Measurements from ENCODE around the gene AATK. TPM values are rescaled to one million over a fixed set of nuclear protein-coding genes. Genes with fewer than 3 reads are reported as not detected.

AATK gene
- total and polyA plus RNA-seq, 2 experiments from 2014 or later: 0.25 to 1.6 TPM

DNA sequence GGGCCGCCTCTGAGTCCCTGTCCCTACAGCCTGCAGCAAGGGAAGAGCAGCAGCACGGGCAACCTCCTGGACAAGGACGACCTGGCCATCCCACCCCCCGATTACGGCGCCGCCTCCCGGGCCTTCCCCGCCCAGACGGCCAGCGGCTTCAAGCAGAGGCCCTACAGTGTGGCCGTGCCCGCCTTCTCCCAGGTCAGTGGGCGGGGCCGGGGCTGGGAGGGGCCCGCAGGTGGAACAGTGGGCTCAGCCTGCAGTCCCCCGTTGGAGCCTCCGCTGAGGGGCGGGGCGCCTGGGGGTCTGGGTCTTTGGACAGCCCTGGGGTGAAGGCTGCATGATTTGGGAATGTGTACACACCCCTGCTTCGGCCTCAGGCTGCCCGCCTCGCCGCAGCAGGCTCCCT, 59.3 kb downstream of the AATK start:
- TF ChIP-seq EZH2 (IDR thresholded peaks at IDR 0.05; ENCODE audit: insufficient read depth, poor library complexity, severe bottlenecking) (no peak), EZH2phosphoT487 (IDR thresholded peaks at IDR 0.05; ENCODE audit: insufficient read depth, low read depth) (no peak)
- Histone ChIP-seq H3K79me2 (ENCODE audit: insufficient read depth) (no peaks in the 10 kb centered on the region), H2AFZ (no peak overlapping the region), H4K20me1 (ENCODE audit: insufficient read depth) (no peaks in the 10 kb centered on the region), H3F3A (ENCODE audit: insufficient read depth) (no peaks in the 10 kb centered on the region), H3K27me3 (replicated peaks; ENCODE audit: insufficient read depth) (no peaks in the 10 kb centered on the region), H3K4me2 (ENCODE audit: unreplicated experiment) (no peak overlapping the region), H3K4me1 (ENCODE audit: insufficient read depth) (no peaks in the 10 kb centered on the region), H3K9ac (no peak overlapping the region), H3K9me3 (ENCODE audit: low read depth) (no peaks in the 10 kb centered on the region), H3K36me3 (ENCODE audit: low read depth) (no peaks in the 10 kb centered on the region), H3K27ac (no peak overlapping the region), H3K9me2 (ENCODE audit: insufficient read depth) (no peaks in the 10 kb centered on the region), H3K4me3 (no peak overlapping the region)
- in situ Hi-C loops (cut with MboI): no loop called here
- no peak for DNase-seq
- WGBS, 2 experiments (ENCODE audit: low coverage in 1 of 2, low lambda C conversion rate in 2 of 2, missing lambda C conversion rate in 2 of 2): 92 to 97% methylated on average over 6 to 24 of the region's 24 CpGs

GRCh38 chr17:81103379-81103778, 62.6 kb downstream of the AATK start:
- H3K27ac ChIP-seq: no peak overlapping the region
- H3K4me1 ChIP-seq (ENCODE audit: insufficient read depth): peaks cover 2% of the 10 kb centered on the region
- no peaks in the 10 kb centered on the region for H3K27me3 ChIP-seq (replicated peaks; ENCODE audit: insufficient read depth)
- in situ Hi-C loops (cut with MboI): no loop called here
- no peak overlapping the region for H3K4me2 ChIP-seq (ENCODE audit: unreplicated experiment)
- H3K79me2 ChIP-seq (ENCODE audit: insufficient read depth): no peaks in the 10 kb centered on the region
- no peaks in the 10 kb centered on the region for H3K36me3 ChIP-seq (ENCODE audit: low read depth)
- DNase-seq: no peak
- no peaks in the 10 kb centered on the region for H3K9me3 ChIP-seq (ENCODE audit: low read depth)
- 82 to 86% methylated on average over 13 to 20 of the region's 20 CpGs for WGBS, 2 experiments (ENCODE audit: low coverage in 1 of 2, low lambda C conversion rate in 2 of 2, missing lambda C conversion rate in 2 of 2)
- H4K20me1 ChIP-seq (ENCODE audit: insufficient read depth): no peaks in the 10 kb centered on the region
- no peak overlapping the region for H3K9ac ChIP-seq
- H2AFZ ChIP-seq: no peak overlapping the region
- H3K4me3 ChIP-seq: no peak overlapping the region
- TF ChIP-seq EZH2 (IDR thresholded peaks at IDR 0.05; ENCODE audit: insufficient read depth, poor library complexity, severe bottlenecking): no peak
- no peak for TF ChIP-seq EZH2phosphoT487 (IDR thresholded peaks at IDR 0.05; ENCODE audit: insufficient read depth, low read depth)
- H3K9me2 ChIP-seq (ENCODE audit: insufficient read depth): no peaks in the 10 kb centered on the region
- no peaks in the 10 kb centered on the region for H3F3A ChIP-seq (ENCODE audit: insufficient read depth)

DNA sequence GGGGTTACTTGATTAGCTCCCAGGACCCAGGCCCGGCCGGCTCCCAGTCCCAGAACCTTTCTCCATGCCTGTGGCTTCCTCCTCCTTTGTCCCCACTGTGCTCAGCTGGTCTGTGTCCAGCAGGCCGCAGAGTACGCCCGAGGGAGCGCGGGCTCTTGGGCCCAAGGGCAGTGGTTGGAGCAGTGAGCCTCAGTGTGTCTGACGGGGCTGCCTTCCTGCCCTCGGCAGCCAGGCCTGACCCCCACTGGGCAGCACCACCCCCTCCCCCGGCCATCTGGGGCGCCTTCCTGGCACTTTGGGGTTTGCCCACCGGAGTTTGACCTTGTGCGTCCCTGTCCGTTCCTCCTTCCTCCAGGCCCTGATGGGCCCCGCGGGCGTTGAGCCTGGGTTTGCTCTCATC, 63.2 kb downstream of the AATK start:
- in situ Hi-C loops (cut with MboI): no loop called here
- no peaks in the 10 kb centered on the region for H3K9me2 ChIP-seq (ENCODE audit: insufficient read depth)
- no peaks in the 10 kb centered on the region for H3F3A ChIP-seq (ENCODE audit: insufficient read depth)
- H3K9me3 ChIP-seq (ENCODE audit: low read depth): no peaks in the 10 kb centered on the region
- no peak overlapping the region for H3K27ac ChIP-seq
- H4K20me1 ChIP-seq (ENCODE audit: insufficient read depth): no peaks in the 10 kb centered on the region
- no peak overlapping the region for H3K9ac ChIP-seq
- no peak overlapping the region for H3K4me3 ChIP-seq
- H3K4me2 ChIP-seq (ENCODE audit: unreplicated experiment): no peak overlapping the region
- no peaks in the 10 kb centered on the region for H3K36me3 ChIP-seq (ENCODE audit: low read depth)
- WGBS, 2 experiments (ENCODE audit: low coverage in 1 of 2, low lambda C conversion rate in 2 of 2, missing lambda C conversion rate in 2 of 2): 94 to 99% methylated on average over 13 to 17 of the region's 17 CpGs
- no peak for TF ChIP-seq EZH2phosphoT487 (IDR thresholded peaks at IDR 0.05; ENCODE audit: insufficient read depth, low read depth)
- DNase-seq: no peak
- peaks cover 7% of the 10 kb centered on the region for H3K4me1 ChIP-seq (ENCODE audit: insufficient read depth)
- H3K79me2 ChIP-seq (ENCODE audit: insufficient read depth): no peaks in the 10 kb centered on the region
- no peak overlapping the region for H2AFZ ChIP-seq
- H3K27me3 ChIP-seq (replicated peaks; ENCODE audit: insufficient read depth): no peaks in the 10 kb centered on the region

DNA sequence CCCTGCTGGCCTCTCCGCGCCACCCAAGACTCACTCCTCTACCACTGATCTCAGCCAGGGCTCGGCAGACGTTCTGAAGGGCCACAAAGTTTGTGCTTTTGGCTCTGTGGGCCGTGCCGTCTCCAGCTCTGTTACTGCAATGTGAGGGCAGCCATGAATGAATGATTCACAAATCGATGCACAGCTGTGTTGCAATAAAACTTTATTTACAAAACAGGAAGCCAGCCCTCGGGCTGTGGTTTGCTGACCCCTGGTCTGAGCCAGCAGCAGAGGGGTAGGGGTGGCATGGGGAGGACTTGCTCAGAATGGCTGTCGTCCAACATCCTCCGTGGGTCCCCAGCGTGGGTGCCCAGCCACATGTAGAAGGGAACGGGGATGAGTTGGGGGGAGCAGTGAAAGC, 63.7 kb downstream of the AATK start:
- 71 to 72% methylated on average over 10 to 12 of the region's 12 CpGs for WGBS, 2 experiments (ENCODE audit: low coverage in 1 of 2, low lambda C conversion rate in 2 of 2, missing lambda C conversion rate in 2 of 2)
- Histone ChIP-seq H2AFZ (no peak overlapping the region), H3K4me3 (no peak overlapping the region), H3K4me1 (ENCODE audit: insufficient read depth) (peaks cover 12% of the 10 kb centered on the region), H3K27me3 (replicated peaks; ENCODE audit: insufficient read depth) (no peaks in the 10 kb centered on the region), H3K9me2 (ENCODE audit: insufficient read depth) (no peaks in the 10 kb centered on the region), H3F3A (ENCODE audit: insufficient read depth) (no peaks in the 10 kb centered on the region), H4K20me1 (ENCODE audit: insufficient read depth) (no peaks in the 10 kb centered on the region), H3K4me2 (ENCODE audit: unreplicated experiment) (no peak overlapping the region), H3K36me3 (ENCODE audit: low read depth) (no peaks in the 10 kb centered on the region), H3K79me2 (ENCODE audit: insufficient read depth) (no peaks in the 10 kb centered on the region), H3K27ac (no peak overlapping the region), H3K9me3 (ENCODE audit: low read depth) (no peaks in the 10 kb centered on the region), H3K9ac (no peak overlapping the region)
- in situ Hi-C loops (cut with MboI): no loop called here
- TF ChIP-seq EZH2 (IDR thresholded peaks at IDR 0.05; ENCODE audit: insufficient read depth, poor library complexity, severe bottlenecking) (no peak), EZH2phosphoT487 (IDR thresholded peaks at IDR 0.05; ENCODE audit: insufficient read depth, low read depth) (no peak)
- DNase-seq: no peak
